Cardiac muscle cell (in vitro differentiated cells and primary cell): ENCODE results near the gene RRAGD. TPM values are rescaled to one million over a fixed set of nuclear protein-coding genes. Genes with fewer than 3 reads are reported as not detected.

Experiments
- DNase-seq, 2 donors: peaks; one replicate each; pipeline versions ENCODE4 v3.0.0 to v3.0.0-alpha.2; 2010 to 2017; ENCODE audit warnings: low read depth in 1 of 2, low spot score in 1 of 2
- H3K27ac ChIP-seq: fragments of 200-600 bp; sonication (generic); 2 replicates; pipeline ENCODE4 v1.5.1; 2016
- H3K27me3 ChIP-seq: fragments of 200-600 bp; sonication (generic); 2 replicates; pipeline ENCODE4 v1.6.0; 2016; ENCODE audit warnings: control low read depth
- H3K36me3 ChIP-seq: fragments of 200-600 bp; sonication (generic); 2 replicates; pipeline ENCODE4 v1.5.1; 2016; ENCODE audit warnings: control low read depth
- H3K4me1 ChIP-seq: fragments of 200-600 bp; sonication (generic); 2 replicates; pipeline ENCODE4 v1.8.1; 2017; ENCODE audit warnings: low read depth, mild to moderate bottlenecking, mixed run types
- H3K4me3 ChIP-seq: fragments of 200-600 bp; sonication (generic); 2 replicates; pipeline ENCODE4 v1.5.1; 2016; ENCODE audit warnings: mild to moderate bottlenecking
- H3K9me3 ChIP-seq: fragments of 200-600 bp; sonication (generic); 2 replicates; pipeline ENCODE4 v1.5.1; 2017; ENCODE audit warnings: low read depth, mild to moderate bottlenecking, control low read depth
- CTCF ChIP-seq: IDR thresholded peaks from 2 replicates; pipeline ENCODE4 v1.5.1; 2012; ENCODE audit warnings: low read depth, mild to moderate bottlenecking, low read length
- polyA plus RNA-seq: library from polyadenylated mRNA; unstranded; fragments of >200 nt; fragmentation: Nextera tagmentation; extraction: Ambion mirVana; gene quantifications from 2 replicates; pipeline ENCODE4 v1.2.1, GENCODE V29; 2016
- total RNA-seq: library from RNA; depleted of rRNA; stranded (reverse); fragments of >200 nt; gene quantifications from 2 replicates; pipeline ENCODE4 v1.2.3, GENCODE V29; 2016

The RRAGD gene
- total and polyA plus RNA-seq, 2 experiments from 2014 or later = 33.2 to 40.1 TPM

- H3K4me1 ChIP-seq = peaks cover 17% of the 10 kb centered on the region
- H3K9me3 ChIP-seq = no peaks in the 10 kb centered on the region
- TF ChIP-seq CTCF = no peak
- no peak overlapping the region for H3K4me3 ChIP-seq
- peak in 1 of 2 donors; percentile 82 for DNase-seq
- H3K27ac ChIP-seq = peak overlapping the region; percentile 43
- H3K36me3 ChIP-seq = peaks cover 3% of the 10 kb centered on the region
- H3K27me3 ChIP-seq = no peaks in the 10 kb centered on the region
These were observed 36.4 kb downstream of the RRAGD start for GRCh38 chr6:89375427-89376267.

GRCh38 chr6:89372506-89372901 is 39.6 kb downstream of the RRAGD start:
- no peak for DNase-seq

GRCh38 chr6:89371849-89372505 is 40.1 kb downstream of the RRAGD start:
- Histone ChIP-seq H3K27ac (peak overlapping the region; percentile 65), H3K9me3 (no peaks in the 10 kb centered on the region), H3K4me3 (no peak overlapping the region), H3K36me3 (peaks cover 10% of the 10 kb centered on the region), H3K27me3 (no peaks in the 10 kb centered on the region), H3K4me1 (peaks cover 17% of the 10 kb centered on the region)
- peak; percentile 59 to 82 for DNase-seq
- TF ChIP-seq CTCF = peak; percentile 99

More at GRCh38 chr6:89372506-89372901, 39.6 kb downstream of the RRAGD start:
- peaks cover 6% of the 10 kb centered on the region for H3K36me3 ChIP-seq
- no peaks in the 10 kb centered on the region for H3K27me3 ChIP-seq
- H3K4me1 ChIP-seq = peaks cover 17% of the 10 kb centered on the region
- H3K4me3 ChIP-seq = no peak overlapping the region
- TF ChIP-seq CTCF = no peak
- H3K27ac ChIP-seq = peak overlapping the region; percentile 65
- no peaks in the 10 kb centered on the region for H3K9me3 ChIP-seq

DNA sequence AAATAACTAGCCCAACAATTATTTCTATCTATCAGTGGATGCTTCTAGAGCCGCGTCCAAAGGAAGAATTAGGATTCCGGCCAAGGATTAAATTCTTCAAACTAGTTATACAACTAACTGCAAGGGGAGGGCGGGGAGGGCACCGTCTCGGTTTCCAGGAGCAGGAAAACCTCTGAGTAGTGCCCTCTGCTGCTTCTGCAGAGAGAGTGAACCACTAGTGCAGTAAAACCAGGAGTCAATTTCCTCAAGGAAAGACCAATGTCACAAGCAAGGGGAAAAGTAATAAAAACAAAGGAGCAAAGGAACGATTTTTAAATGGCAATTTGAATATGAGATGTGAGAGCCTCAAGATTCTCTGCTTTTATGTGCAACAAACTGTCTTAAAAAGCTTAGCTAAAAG is 43.1 kb downstream of the RRAGD start:
- peaks cover 15% of the 10 kb centered on the region for H3K36me3 ChIP-seq
- H3K27me3 ChIP-seq = no peaks in the 10 kb centered on the region
- DNase-seq = peak; percentile 45 to 65
- peak; percentile 53 for TF ChIP-seq CTCF
- peaks cover 7% of the 10 kb centered on the region for H3K4me1 ChIP-seq
- H3K27ac ChIP-seq = no peak overlapping the region
- H3K4me3 ChIP-seq = no peak overlapping the region
- no peaks in the 10 kb centered on the region for H3K9me3 ChIP-seq

DNA sequence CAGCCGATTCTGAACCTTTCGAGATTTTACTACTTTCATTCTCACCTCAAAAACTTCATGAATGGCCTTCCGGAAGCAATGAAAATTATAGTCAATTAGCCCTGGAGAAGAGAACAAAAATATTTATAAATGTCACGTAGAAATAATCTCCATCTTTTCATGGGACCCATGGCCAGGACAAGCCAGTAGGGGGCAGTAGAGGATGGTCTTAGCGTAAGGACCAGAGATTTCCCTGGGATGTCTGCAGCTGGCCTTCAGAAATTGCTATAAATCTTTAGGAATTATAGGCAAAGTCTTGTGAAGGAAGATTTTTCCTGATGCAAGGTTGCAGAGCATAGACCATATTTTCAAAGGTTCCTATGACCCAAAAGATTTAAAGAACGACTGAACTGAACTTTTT is 44.0 kb downstream of the RRAGD start:
- Histone ChIP-seq H3K27ac (no peak overlapping the region), H3K27me3 (no peaks in the 10 kb centered on the region), H3K4me3 (no peak overlapping the region), H3K9me3 (no peaks in the 10 kb centered on the region), H3K4me1 (peaks cover 7% of the 10 kb centered on the region), H3K36me3 (peaks cover 15% of the 10 kb centered on the region)
- peak; percentile 86 for TF ChIP-seq CTCF
- peak; percentile 70 to 83 for DNase-seq
